Non-pigmented ciliary epithelial cell (primary cell): ENCODE results near the gene UBE2E1.
"Not testable (repeated sequence)": the region's sequence is repeated elsewhere in the genome, so short reads cannot be mapped to it uniquely, and the experiment has no call there.

Experiments
- DNase-seq: peaks from one replicate; pipeline ENCODE4 v3.0.0-alpha.2; 2010; ENCODE audit warnings: low read depth

Gene UBE2E1

DNA sequence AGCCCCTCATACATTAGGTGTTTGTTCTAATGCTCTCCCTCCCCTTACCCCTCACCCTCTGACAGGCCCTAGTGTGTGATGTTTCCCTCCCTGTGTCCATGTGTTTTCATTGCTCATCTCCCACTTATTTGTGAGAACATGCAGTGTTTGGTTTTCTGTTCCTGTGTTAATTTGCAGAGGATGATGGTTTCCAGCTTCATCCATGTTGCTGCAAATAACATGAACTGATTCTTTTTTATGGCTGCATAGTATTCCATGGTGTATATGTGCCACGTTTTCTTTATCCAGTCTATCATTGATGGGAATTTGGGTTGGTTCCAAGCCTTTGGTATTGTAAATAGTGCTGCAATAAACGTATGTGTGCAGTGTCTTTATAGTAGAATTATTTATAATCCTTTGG, 43.7 kb downstream of the UBE2E1 start:
- DNase-seq: not testable (repeated sequence)

DNA sequence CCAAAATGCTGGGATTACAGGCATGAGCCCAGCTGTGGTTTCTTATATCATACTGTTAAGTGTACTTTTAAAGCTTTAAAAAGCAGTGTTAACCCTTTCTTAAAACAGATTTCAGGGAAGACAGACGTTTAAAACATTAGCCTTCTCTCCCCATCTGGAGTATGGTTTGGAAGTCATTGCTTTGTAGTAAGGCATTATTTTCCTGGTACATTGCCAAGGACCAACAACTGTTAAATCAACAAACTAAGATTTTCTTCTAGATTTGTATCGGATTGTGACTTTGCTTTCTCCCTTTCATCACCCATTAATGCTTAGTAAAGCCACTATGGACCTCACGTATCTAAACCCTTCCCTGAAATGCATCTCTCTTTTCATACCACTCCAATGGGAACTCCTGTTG, 50.5 kb downstream of the UBE2E1 start:
- DNase-seq: no peak

DNA sequence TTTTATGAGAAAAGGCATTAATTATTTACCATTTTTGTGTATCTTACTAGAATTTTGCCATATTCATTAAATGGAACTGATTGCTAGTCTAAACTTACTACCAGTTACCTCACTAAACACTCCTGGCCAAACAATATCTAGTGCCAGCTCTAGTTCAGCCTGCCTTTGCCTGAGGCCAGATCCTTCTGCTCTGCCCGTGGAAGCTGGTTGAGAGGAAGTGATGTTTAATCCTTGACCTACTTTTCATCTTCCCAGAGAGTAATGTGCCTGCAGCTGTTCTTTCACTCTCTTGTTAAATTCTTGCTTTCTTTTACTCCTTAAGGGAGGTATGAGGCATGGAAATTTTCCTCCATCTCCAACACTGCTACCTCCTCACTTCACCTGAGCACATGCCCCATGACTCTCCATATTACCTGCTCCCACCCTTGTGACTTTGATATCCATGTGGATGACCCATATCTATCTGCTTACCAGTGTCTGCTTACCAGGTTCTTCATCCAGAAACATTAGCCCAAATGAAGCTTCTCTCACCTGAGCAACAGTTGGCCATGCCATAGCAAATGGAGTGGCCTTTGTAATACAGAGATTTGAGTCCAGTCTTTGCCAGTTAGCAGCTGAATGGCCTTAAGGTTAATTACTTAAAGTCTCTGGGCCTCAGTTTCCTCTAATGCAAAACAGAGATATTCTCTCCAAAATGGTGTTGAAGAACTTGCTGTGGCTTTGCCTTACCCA, 53.4 kb downstream of the UBE2E1 start:
- no peak for DNase-seq

DNA sequence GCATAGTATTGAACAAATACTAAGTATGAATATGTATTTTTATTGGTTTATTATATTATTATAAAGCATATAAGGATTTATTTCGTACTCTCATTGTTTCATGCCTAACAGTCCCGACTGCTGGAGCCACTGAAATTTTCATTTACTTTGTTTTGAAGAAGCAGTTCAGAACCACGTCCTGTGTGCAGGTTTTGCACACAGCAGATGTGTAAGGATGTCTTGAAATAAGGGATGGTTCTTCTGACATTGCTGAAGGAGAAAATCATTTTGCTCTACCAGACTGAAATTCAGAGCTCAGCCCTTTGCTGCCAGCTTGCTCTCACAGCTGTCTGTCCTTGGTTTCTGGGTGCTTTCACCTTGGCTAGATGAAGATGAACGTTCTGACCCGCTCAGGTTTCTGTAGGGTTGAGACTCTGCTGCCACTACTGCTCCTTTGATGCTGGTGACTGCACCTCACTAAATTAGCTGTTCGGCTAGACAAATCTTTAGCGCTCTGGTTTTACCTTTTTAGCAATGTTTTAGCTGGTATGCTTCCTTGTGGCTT, 54.2 kb downstream of the UBE2E1 start:
- no peak for DNase-seq

DNA sequence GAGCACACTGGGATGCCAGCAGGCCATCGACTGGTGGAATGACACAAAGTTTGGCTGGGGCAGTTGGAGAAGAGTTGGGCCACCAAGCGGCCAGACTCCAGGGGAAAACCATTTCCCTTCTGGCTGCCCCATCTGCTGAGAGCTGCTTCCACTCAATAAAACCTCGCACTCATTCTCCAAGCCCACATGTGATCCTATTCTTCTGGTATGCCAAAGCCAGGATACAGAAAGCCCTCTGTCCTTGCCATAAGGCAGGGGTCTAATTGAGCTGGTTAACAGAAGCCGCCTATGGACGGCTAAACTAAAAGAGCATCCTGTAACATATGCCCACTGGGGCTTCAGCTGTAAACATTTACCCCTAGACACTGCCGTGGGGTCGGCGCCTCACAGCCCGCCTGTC, 55.9 kb downstream of the UBE2E1 start:
- no peak for DNase-seq

DNA sequence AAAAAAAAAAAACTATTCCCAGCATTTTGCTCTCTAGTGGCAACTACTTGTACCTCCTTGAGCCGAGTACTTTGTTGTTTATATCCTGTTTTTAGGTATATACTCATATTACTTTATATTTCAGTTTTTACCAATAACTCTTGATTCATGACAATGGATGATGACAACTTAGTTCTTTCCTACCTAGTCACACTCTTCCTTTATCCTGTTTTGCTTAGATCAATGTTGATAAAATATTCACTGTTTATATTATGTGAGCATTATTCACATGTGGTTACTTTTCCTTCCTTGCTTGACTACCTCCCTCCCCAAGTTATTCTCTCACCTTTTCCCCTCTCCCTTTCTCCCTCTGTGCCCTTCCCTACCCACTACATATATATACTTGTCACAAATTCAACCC, 57.3 kb downstream of the UBE2E1 start:
- no peak for DNase-seq

DNA sequence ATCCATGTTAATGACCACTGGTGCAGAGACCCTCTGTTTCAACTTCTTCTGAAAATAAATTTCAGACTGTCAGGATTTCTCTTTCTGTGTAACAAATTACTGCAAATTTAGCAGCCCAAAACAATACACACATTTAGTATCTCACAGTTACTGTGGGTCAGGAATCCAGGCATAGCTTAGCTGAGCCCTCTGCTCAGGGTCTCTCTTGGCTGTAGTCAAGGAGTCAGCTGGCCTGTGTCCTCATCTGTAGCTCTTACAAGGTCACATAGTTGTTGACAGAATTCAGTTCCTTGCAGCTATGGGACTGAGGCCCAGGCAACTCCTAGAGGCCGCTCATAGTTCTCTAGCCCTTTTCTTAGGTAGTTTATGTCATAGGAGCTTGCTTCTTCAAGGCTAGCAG, 59.2 kb downstream of the UBE2E1 start:
- no peak for DNase-seq

DNA sequence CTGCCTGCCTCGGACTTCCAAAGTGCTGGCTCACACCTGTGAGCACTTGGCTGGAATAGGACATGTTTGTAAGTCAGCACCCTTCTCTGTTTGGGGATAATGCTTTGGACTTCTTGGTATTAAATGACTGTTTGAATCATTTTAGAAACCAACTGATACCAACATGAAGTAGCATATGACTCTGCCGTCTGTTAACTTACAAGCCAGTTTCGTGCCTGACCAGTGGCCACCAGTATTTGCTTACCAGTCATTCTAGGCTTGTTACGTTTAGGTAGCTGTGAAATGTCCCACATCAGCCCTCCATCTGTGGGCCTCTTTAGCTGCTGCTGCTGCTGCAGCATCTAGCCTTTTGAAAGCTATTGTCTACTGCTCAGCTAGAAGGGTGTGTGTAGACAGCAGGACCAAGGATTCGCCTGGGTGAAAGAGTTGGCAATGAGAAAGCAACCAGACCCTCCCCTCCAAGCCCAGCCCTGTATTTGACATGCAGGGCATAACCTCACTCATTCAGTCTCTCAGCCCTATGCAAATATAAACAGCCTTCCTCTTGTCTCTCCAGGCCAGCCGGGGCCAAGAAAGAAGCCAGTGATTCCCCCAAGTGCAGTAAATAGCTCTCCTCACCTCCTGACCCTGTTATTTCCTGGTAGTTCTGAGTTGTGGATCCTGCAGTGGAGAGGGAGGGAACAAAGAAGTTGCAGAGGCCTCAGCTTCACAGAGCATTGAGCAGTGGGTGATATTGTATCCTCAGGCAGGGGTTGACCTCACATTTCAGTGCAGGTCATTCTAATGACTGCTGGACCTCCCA, 60.0 kb downstream of the UBE2E1 start:
- no peak for DNase-seq

DNA sequence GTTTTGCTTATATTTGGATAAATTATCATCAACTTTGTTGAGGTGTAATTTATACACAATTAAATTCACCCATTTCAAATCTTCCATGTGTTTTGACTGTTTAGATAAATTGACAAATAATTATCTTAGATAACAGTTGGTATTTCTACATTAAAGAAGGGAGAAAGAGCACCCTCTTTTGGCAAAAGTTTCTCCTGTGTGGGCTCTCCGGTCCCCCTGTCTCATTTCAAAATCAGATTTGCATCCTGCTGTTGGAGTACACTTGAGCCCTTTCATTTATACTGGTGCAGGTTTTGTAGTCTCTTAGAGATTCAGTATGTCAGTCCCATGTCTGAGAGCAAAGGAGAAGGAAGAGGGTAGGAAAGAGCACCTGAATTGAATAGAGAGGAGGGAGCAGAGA, 61.6 kb downstream of the UBE2E1 start:
- DNase-seq: no peak

DNA sequence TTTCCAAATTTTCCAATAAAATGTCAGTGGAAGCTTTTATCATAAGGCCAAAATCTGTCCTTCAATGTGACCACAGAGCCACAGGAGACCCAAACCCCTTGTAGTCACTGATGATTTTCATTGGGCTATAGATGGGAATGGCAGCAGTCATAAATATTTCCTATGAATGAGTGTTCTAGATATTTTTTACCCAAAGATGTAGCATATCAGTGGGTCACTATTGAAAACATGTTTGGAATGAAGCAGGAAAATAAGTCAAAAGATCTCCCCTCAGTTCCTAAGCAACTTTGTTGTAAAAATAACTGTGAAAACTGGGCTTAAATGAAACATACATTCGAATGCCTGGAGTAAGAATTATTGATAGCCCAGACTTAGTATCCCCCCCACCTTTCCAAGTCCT, 62.1 kb downstream of the UBE2E1 start:
- DNase-seq: no peak

DNA sequence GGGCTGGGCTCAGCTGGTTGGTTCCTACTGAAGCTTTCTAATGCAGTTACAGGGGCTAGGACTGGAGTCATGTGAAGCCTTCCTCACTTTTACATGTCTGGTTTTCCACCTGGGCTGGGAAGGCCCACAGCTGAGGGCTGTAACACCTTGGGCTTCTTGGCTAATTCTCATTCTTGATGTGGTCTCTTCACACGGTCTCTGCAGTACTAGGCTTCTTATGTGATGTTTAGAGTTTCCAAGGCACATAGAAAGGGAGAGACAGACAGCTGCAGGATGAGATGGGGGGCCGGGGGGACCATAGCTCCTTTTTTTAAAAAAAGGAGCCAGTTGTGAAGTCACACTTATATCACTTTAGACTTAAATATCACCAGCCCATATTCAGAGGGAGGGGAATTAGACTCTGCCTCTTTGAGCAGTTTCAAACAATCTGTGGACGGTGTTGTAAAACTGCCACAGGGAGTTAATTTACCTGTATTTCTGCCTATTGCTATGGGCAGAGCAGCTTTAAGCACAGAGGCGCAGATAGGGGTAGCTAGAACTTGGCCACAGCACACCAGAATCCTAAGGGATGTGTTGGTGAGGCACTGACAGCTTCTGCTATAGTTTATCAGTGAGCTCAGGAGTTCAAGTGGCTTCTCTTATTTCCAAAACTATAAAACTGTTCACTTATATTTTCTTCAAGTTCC, 64.4 kb downstream of the UBE2E1 start:
- DNase-seq: no peak

DNA sequence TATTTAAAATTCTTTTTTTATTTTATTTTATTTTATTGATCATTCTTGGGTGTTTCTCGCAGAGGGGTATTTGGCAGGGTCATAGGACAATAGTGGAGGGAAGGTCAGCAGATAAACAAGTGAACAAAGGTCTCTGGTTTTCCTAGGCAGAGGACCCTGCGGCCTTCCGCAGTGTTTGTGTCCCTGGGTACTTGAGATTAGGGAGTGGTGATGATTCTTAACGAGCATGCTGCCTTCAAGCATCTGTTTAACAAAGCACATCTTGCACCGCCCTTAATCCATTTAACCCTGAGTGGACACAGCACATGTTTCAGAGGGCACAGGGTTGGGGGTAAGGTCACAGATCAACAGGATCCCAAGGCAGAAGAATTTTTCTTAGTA, 64.9 kb downstream of the UBE2E1 start:
- DNase-seq: not testable (repeated sequence)

DNA sequence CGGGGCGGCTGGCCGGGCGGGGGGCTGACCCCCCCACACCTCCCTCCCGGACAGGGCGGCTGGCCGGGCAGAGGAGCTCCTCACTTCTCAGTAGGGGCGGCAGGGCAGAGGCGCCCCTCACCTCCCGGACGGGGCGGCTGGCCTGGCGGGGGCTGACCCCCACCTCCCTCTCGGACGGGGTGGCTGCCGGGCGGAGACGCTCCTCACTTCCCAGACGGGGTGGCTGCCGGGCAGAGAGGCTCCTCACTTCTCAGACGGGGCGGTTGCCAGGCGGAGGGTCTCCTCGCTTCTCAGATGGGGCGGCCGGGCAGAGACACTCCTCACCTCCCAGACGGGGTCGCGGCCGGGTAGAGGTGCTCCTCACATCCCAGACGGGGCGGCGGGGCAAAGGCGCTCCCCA, 65.6 kb downstream of the UBE2E1 start:
- DNase-seq: not testable (repeated sequence)

DNA sequence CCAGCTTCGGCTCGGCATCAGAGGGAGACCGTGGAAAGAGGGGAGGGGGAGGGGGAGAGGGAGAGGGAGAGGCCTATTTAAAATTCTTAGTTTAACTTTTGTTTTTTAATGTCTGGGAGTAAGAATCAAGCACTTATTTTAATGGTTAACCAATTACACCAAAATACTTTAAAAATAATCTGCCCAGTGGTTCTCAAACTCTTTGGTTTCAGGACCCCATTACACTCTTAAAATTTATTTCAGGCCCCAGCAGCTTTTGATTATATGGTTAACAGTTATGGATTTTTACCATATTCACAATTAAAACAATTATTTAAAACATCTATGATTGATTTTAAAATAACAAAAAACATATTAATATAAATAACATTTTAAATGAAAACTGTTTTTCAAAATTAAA, 66.6 kb downstream of the UBE2E1 start:
- no peak for DNase-seq

DNA sequence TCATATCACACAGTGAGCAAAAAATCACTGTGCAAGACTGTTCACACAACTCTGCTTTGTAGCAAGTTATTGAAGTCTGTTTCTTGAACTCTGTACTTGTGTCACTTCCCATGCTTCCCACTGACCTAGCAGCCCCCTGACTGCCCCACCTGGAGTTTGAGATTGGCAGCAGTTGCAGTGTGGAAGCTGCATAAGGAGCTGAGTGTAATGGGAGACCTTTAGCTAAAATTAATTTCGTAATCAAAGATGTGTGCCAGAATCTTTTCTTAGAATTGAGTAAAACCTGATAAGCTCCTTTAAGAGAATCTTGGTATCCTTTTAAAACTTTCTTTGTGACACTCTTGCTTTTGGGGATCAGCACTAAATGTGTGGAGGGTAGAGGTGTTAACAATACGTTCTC, 68.2 kb downstream of the UBE2E1 start:
- no peak for DNase-seq

DNA sequence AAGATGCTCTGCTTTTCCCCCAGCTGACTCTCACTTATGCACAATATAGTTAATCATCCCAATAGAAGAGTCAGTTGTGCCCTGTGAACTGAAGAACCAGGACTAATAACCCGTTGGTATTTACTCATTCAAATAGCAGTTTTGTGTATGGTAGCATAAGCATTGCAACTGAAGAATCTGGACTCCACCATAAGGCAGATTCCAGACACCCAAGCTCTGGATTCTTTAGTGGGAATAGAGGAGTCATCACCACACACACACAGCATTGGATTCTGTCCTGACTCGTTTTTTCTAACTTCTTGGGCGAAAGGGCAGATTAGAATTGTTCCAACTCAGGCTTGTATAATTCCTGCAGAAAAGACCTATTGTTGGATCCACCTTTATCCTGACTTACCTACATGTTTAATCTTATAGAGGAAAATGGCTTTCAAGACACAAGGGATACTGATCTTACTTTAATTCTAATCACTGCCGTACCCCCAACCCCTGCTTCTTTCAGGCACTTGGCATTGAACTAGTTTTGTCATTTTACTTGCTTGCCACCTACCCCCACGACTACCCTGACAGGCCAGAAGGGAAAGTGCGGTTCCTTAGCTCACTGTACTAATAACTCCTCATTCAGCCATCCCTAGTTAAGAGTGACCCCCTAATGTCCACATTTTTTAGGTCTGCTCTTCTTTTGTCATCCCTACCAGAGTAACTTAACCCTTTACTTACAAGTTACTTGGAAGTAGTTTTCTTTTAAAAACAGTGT, 68.8 kb downstream of the UBE2E1 start:
- no peak for DNase-seq

DNA sequence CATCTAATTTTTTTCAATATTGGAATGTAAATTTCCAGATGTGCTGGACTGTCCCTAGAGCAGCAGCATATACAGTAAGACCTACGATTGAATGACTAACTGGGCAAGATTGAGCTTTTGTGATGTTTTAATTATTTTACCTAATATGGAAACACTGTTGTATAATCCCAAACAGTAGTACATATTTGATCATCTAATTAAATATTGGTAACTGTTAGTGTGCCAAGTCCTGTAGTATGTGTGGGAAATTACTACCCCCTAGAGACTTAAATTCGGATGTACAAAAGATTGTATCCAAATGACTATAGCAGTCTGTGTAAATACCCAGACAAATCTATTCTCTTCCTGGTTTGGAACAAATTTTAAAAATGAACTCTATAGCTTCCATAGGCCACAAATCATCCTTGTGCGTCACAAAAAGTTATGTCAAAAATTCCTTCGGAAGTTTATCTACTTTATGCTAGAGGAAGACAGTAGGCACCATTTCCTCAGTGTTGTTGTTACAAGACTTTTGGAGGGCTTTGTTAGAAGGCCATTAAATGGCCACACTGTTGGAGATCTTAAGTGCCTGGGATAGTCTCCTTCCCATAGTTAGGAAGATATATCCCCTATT, 69.5 kb downstream of the UBE2E1 start:
- no peak for DNase-seq

DNA sequence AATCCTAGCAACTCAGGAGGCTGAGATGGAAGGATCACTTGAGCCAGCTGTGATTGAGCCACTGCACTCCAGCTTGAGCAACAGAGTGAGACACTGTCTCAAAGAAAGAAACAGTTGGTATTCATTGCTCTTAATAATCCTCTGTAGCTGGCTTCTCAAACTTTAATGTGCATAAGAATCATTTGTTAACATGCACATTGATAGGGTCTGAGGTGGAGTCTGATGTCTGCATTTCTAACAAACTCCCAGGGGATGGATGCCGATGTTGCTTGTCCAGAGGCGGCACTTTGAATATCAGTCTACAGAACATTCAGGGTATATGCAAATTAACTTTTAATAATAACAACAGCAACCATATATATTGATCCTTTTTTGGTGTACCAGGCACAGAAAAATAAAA, 71.2 kb downstream of the UBE2E1 start:
- no peak for DNase-seq

DNA sequence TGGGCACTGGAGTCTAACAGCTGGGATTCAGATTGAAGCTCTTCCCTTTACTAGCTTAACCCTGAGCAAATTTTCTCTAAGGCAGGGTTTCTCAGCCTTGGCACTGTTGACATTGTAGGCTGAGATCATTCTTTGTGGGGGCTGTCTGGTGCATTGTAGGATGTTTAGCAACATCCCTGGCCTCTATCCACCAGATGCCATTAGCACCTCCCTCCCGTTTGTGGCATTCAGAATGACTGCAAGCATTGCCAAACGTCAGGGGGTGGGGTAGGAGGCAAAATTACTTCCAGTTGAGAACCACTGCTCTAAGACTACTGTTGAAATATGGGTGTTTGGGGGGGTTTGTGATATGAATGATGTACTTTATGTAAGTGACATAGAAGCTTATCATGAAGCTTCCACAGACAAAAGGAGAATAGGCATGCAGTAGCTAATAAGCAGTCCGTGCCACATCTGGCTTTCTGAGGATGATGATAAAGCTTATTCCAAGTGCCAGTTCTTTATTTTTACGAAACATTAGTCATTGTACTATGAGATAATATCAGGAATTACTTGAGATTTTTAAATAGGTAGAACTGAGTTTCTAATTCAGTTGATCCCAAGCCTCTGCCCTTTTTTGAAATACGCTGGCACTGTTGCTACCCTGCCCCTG, 71.7 kb downstream of the UBE2E1 start:
- DNase-seq: no peak

DNA sequence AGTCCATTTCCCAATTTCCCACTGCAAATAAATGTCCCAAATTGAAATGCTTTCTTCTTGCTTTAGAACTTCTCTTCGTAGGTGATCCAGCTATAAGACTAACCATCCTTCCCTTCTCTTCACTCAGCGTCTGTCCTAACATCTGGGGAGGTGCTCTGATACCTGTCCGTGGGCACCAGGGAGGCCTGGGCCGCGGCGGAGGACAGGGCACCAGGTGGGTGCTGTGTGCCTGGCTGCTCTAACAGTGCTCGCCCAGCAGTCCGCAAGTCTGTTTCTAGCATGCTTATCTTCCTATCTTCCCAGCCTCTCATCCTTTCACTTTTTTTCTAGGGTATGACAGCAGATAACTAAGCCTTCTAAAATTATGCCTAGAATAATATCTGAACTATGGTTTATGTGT, 73.7 kb downstream of the UBE2E1 start:
- DNase-seq: no peak

DNA sequence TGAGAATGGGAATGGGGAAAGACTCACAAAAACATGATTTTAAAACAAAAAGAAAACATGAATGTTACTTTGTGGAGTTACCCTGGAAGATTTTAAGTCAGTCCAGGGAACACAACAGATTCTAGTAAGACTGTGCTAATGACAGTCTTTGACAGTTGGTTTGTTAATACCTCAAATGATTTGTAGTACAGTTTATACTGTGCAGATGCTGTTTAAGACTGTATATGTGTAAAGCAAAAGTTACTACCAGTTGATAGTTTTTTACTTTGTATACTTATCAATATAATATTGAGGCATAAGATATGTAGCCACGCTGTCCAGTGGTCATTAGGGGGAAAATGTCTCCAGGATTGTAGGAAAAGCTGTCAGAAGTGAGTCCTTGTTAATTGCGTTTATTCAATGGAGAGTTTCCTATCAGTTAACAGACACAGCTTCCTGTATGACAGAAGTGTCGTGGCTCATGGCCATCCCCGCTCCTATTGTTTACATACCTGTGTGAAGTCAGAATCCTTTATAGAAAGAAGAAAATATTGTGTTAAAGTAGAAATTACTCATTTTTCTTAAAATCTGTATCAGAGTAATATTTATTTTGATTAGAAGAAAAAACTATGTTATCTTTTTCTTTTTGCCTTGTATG, 75.1 kb downstream of the UBE2E1 start:
- no peak for DNase-seq
